ENCODE data around the gene AGO4. TPM values are rescaled to one million over a fixed set of nuclear protein-coding genes. Genes with fewer than 3 reads are reported as not detected.

The AGO4 gene
- total and polyA plus RNA-seq, 2 of the 8 experiments (the other 6 are each of a cell fraction or from before 2014, with no cell fraction given), result 5.5 to 7.7 TPM

GRCh38 chr1:35769188-35769758 lies 38.5 kb upstream of the AGO4 start (continued):
- TF ChIP-seq E2F6 (IDR thresholded peaks at IDR 0.05), result no peak
- TF ChIP-seq YY1 (IDR thresholded peaks at IDR 0.05; ENCODE audit: low read depth, low read length), result no peak
- 0 out of 2 replicates have a peak, but pooled peaks have one; percentile 32 for TF ChIP-seq TEAD4 (IDR thresholded peaks at IDR 0.05; ENCODE audit: low read depth, low read length)
- 0 out of 2 replicates have a peak, but pooled peaks have one; percentile 8 for TF ChIP-seq CREB1 (IDR thresholded peaks at IDR 0.05)

All from H1 (cell line).